NCI-H82 treated with DMSO at 0.1 percent for 48 hours (cell line): ENCODE measurements around the gene CD27.
"Not testable (repeated sequence)": the region's sequence is repeated elsewhere in the genome, so short reads cannot be mapped to it uniquely, and the experiment has no call there.

ENCODE experiments used
- DNase-seq: peaks from one replicate; lab custom pipeline; 2025; ENCODE audit not compliant: unreplicated experiment; lab: John Stamatoyannopoulos, UW

Gene CD27

GRCh38 chr12:6461401-6462233, 16.9 kb downstream of the CD27 start:
- no peak for DNase-seq

- DNase-seq = no peak
These were observed 17.7 kb downstream of the CD27 start for GRCh38 chr12:6462234-6462995.

DNA sequence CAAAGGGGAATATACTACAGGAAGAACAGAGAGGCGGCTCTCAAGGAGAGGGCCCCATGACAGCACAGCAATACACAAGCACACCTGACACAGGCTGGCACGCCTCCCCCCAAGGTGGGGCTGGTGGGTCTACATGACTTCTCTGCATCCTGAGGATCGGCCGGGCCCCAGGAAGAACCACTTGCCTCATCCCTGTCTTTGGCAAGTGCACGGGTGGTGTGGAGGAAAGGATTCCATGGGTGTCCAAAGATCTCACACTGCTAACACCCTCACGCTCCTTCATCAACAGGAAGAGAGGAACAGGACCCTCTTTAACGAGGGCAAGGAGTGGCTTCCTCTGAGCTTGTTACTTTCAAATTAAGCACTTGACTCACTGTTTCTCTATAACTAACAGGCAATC, 18.5 kb downstream of the CD27 start:
- DNase-seq = no peak

DNA sequence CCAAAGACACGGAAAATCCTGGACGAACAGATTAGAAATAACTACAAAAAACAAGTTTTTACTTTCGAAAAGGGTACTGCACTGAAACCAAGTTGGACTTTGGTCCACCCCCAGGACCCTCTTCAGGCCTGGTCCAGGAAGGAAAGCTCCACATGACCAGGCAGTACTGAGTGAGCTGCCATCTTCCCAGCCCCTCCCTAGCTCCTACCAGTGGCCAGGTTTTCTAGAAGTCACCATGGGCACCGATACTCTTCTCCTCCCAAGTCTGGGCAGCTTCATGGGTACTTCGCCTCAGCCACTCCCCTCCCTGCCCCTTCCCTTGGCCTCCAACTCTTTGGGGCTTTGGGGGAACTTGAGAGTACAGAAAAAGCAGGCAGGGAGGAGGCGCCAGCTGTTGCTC, 19.1 kb downstream of the CD27 start:
- no peak for DNase-seq

DNA sequence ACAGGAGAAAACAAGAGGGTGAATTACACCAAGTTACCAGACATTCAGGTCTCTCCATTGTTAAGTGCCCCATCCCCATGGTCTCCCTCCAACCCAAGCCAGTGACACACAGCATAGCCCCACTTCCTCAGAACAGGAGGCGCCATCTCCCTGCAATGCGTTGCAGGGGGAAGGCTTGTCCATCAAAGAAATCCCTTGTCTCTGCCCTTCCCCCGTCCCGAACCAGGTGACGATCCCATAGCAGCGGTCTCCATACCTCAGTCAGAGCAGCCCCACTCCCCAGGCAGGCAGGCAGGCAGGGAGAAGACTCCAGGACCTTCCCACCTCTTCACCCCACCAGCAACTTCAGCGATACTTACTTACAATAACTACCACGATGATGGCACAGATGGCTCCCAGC, 19.8 kb downstream of the CD27 start:
- DNase-seq = no peak

GRCh38 chr12:6465467-6466183, 20.9 kb downstream of the CD27 start:
- DNase-seq = no peak

DNA sequence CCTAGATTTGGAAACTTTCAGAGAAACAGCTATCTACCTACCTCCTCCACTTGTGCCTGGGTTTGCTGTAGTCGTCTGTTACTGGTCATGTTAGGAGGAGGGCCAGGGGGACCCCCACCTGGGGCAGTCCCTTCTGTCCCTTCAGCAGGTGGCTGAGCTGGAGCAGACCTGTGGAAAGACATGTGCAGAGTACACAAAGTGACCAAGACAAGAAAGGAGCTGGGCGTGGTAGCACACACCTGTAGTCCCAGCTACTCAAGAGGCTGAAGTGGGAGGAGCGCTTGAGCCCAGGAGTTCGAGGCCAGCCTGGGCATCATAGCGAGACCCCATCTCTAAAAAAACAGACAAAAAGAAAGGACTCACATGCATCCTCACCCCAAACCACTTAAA, 21.4 kb downstream of the CD27 start:
- DNase-seq = no peak

DNA sequence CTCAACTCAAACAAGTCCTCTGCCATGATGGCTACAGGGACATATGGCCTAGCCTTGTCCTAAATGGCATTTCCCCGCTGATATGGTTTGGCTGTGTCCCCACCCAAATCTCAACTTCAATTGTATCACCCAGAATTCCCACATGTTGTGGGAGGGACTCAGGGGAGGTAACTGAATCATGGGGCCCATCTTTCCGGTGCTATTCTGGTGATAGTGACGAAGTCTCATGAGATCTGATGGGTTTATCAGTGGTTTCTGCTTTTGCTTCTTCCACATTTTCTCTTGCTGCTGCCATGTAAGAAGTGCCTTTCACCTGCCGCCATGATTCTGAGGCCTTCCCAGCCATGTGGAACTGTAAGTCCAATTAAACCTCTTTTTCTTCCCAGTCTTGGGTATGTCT, 22.0 kb downstream of the CD27 start:
- DNase-seq = not testable (repeated sequence)

DNA sequence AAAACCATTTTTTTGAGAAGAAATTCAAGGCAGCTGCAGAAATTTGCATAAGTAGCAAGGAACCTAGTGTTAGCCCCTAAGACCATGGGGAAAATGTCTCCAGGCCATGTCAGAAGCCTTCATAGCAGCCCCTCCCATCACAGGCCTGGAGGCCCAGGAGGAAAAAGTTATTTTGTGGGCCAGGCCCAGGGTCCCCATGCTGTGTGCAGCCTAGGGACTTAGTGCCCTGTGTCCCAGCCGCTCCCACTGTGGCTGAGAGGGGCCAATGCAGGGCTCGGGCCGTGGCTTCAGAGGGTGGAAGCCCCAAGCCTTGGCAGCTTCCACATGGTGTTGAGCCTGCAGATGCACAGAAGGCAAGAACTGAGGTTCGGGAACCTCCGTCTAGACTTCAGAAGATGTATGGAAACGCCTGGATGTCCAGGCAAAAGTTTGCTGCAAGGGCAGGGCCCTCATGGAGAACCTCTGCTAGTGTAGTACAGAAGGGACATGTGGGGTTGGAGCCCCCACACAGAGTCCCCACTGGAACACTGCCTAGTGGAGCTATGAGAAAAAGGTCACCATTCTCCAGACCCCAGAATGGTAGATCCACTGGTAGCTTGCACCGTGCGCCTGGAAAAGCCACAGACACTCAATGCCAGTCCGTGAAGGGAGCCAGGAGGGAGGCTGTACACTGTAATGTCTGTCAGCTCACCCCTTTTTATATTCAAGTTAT, 23.0 kb downstream of the CD27 start:
- not testable (repeated sequence) for DNase-seq

- DNase-seq = no peak
These were observed 23.5 kb downstream of the CD27 start for GRCh38 chr12:6468283-6468575.

DNA sequence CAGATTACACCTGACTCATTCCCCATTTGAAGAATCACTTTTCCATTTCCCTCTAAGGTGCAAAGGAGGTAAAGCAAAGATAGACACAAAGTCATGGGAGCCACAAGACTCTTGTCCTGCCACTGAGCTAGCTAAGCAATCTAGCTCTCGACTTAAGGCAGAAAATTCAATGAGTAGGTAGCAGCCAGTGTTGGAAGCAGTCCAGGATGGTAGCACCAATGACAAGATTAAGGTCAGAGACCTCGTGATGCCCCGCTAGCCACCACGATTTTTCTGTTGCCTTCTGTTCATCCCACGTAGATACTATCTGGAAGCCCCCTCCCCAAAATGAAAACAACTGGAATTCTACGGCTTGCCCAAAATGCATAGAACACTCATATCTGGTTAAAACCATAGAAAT, 24.3 kb downstream of the CD27 start:
- no peak for DNase-seq

DNA sequence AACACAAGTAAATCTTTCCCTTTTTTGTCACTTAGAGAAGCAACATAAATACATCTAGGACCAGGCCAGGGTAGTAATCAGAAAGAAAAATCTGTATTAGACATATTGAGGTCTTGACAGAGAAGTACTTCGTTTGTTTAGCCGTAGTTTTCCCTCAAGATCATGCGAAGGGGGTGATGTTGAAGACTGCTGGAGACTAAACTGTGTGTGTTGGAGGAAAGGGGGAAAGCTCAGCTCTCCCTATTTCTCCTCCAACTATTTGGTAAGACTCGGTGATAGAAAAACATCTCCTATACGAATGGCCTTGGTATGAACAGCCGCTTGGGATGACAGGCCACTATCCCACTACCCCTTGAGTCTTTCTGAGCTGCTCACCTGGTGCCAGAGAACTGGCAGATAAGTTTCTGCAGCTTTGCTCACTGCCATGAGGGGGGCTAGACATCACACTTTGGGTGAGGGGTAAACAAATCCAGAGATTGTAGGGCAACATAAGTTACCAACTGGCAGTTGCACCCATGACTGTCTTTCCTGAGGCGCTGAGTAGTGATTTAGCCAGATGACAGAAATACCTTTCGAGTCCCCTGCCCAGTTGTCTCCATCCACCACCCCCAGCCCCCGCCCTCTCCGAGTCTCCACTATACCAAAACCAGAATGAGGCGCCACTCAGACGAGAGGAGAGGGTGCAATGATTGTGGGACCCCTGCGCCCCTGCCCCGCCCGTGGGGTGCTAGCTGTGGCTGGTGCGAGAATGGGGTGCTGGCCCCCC, 25.0 kb downstream of the CD27 start:
- DNase-seq = no peak

DNA sequence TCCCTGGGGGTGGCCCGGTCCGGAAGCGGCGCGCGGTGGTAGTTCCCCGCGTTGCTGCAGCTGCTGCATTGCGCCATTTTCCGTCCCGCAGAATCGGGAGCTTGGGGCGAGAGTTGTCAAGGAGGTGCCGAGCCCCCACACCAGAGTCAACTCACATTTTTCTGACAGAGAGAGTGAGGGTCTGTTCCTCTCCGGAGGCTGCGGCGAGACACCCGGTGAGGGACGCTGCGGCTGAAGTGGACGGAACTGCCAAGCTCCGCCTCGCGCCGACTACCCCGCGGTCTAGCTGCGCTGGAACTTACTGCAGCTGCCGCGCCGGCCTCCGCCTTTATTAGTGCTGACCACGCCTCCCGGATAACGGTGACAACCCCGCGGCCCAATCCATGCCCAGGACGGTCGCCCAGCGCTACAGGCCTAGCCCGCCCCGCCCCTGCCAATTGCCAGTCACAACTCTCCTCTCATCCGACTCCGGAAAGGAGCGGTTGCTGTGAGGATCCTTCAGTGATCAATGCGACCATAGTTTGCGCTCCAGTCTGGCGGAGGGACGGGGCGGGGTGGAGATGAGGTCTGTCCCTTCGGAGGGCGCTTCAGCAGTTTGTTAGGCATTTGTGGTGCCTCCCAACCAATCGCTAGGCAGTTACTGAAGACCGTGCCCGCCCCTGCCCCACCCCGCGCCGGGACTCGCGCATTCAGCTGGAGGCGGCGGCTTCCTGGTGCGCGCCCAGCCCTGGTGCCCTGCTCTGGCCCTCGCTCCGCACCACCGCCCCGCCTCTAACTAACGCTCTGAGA, 25.8 kb downstream of the CD27 start, which contains the start of gene VAMP1:
Gene VAMP1 (minus strand): TSS at position 303 of the 789 bp plus-strand sequence. CDS start 146 bp downstream, at position 157.
- DNase-seq = peak; percentile 97

DNA sequence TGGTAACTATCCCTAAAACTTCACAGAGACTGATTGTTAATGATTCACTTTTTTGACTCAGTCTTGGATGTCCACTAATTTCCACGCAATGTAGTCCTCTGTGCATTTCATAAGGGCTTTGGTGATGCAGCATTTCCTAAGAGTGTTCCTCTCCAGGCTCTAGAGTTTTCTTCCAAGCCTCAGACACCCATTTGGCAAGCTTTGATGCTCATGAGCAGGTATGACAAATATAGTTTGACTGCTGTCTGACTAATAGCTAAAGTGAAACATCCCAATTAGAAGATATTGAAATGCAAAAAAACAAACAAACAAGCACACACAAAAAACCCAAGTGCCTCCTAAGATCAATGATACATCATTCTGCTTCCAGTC, 27.2 kb downstream of the CD27 start:
- DNase-seq = no peak

DNA sequence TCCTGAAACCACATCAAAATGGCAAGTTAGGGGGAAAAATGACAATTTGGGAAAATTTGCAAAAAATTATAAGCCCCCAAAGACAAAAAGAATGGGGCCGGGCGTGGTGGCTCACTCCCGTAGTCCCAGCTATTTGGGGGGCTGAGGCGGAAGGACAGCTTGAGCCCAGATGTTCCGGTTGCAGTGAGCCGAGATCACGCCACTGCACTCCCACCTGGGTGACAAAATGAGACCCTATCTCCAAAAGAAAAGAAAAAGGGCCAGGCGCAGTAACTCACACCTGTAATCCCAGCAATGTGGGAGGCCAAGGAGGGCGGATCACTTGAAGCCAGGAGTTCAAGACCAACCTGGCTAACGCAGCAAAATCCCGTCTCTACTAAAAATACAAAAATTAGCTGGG, 27.7 kb downstream of the CD27 start:
- DNase-seq = no peak

- DNase-seq = not testable (repeated sequence)
These were observed 30.6 kb downstream of the CD27 start for GRCh38 chr12:6475233-6475975.

GRCh38 chr12:6476489-6476888, 31.7 kb downstream of the CD27 start:
- DNase-seq = no peak

DNA sequence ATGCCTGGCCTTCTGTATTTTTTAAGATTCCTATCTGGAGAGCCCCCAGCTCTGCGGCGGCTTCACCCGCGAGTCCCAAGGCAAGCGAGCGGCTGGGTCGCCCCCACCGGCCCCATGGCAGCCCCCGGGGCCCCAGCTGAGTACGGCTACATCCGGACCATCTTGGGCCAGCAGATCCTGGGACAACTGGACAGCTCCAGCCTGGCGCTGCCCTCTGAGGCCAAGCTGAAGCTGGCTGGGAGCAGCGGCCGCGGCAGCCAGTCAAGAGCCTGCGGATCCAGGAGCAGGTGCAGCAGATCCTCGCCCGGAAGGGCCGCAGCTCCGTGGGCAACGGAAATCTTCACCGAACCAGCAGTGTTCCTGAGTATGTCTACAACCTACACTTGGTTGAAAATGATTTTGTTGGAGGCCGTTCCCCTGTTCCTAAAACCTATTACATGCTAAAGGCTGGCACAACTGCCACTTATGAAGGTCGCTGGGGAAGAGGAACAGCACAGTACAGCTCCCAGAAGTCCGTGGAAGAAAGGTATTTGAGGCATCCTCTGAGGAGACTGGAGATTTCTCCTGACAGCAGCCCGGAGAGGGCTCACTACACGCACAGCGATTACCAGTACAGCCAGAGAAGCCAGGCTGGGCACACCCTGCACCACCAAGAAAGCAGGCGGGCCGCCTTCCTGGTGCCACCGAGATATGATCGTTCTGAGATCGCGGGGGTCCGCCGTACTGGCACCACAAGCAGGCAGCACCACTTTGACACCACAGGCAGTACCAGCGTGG, 33.0 kb downstream of the CD27 start:
- not testable (repeated sequence) for DNase-seq
